IPS-18c (cell line): ENCODE data around the gene NCK2.

Experiments
- H3K4me3 ChIP-seq: 2 replicates; pipeline ENCODE4 v1.7.0; 2013; ENCODE audit warnings: low read depth, mild to moderate bottlenecking, low read length, moderate library complexity; ENCODE audit not compliant: insufficient read depth
- H3K9me3 ChIP-seq: one replicate; pipeline ENCODE4 v1.6.1; 2013; ENCODE audit warnings: mild to moderate bottlenecking, low read length, moderate library complexity; ENCODE audit not compliant: control insufficient read depth, insufficient read depth

NCK2 gene

DNA sequence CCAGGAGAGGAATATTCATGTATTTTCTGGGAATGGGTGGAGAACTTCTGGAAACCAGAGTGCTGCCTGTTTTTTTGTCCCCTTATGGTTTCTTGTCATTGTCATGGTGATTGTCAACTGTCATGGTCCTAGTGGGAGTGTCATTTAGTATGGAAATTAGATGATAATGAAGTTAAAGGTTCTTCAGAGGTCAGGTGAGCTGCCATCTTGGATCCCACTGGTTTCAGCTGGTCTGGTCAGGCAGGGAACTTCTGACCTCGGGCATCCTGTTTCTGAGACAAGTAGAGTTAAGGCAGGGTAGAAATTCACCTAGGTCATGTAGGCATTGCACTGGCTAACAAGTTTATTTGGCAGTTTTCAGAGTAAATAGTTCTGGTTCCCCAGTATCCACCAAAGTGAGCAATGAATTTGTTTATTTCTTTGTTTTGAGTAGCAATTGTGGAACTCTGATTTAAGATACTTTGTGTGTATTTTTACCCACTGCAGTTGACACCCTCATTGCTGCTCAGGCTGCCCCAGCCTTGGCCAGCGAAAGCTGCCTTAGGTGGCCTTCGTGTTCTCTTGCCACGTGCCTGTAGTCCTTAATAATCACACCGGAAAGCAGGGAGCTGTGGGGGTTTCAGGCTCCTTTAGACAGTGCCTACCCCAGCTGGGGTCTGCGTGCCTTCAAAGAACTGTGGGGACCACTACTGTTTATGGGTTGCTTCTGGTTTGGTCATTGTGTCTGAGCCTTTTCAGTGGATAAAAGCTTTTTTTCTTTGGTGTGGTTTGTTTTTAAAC lies 48.7 kb downstream of the NCK2 start:
- no peaks in the 10 kb centered on the region for H3K9me3 ChIP-seq
- no peak overlapping the region for H3K4me3 ChIP-seq

- Histone ChIP-seq H3K4me3 (no peak overlapping the region), H3K9me3 (no peaks in the 10 kb centered on the region)
Measured at GRCh38 chr2:105794926-105795574, 50.3 kb downstream of the NCK2 start.

DNA sequence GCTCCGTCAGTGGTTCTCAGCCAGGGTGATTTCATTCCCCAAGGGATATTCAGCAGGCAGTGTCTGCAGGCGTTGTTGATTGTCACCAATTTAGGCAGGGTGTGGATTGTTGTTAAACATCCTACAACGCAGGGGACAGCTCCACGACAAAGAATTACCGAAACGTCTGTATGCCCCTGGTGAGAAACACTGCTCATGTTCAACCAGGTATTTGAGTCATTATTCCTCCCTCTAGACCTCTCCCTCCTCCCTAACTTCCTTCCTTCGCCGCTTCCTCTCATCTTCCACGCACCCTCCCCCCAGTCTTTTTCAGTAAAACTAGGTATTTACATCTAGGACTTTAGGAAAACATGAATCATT lies 50.8 kb downstream of the NCK2 start:
- Histone ChIP-seq H3K4me3 (no peak overlapping the region), H3K9me3 (no peaks in the 10 kb centered on the region)

GRCh38 chr2:105796131-105796638 lies 51.5 kb downstream of the NCK2 start:
- Histone ChIP-seq H3K9me3 (no peaks in the 10 kb centered on the region), H3K4me3 (no peak overlapping the region)

DNA sequence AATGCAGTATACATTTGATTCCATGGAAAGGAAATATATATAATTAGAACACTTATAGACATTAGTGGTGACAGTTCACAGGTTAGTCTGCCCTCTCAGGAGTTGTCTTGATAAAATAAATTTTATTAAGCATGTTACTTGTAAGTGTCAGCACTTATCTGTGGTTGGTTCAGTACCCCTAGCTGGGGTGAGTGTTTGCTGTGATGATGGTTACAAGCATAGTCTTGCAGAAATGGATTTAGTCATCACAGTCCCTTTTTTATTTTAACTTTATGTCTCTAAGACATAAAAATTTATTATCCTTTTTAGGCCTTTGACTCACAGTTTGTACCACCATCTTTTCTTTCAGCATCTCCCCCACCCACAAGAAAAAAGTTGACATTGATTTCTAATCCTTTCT lies 52.1 kb downstream of the NCK2 start:
- Histone ChIP-seq H3K4me3 (no peak overlapping the region), H3K9me3 (no peaks in the 10 kb centered on the region)

DNA sequence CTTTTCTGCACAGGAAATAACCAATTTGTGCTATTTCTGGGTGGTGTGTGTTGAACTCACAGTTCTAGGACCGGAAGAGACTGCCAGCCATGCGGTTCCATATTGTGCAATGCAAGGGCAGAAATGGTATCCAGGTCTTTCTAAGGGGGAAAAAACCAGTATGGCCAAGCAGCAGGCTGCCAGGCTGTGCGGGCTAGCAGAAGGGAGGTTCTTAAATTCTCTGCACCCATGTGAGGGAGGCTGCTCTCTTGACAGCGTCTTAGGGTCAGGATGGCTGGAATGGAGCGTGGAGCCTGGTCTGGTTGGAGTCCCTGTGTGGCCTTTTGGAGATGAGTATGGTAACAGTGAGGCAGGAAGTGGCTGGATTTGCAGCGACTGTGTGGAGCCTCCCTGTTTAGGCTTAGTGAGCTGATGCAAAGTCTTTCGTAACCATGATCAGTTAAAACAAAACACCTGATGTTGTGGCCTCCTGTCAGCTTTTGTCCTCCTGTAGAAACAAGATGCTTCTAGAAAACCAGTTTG lies 52.6 kb downstream of the NCK2 start:
- no peaks in the 10 kb centered on the region for H3K9me3 ChIP-seq
- H3K4me3 ChIP-seq: no peak overlapping the region

GRCh38 chr2:105798595-105798994 lies 53.9 kb downstream of the NCK2 start:
- no peaks in the 10 kb centered on the region for H3K9me3 ChIP-seq
- no peak overlapping the region for H3K4me3 ChIP-seq

DNA sequence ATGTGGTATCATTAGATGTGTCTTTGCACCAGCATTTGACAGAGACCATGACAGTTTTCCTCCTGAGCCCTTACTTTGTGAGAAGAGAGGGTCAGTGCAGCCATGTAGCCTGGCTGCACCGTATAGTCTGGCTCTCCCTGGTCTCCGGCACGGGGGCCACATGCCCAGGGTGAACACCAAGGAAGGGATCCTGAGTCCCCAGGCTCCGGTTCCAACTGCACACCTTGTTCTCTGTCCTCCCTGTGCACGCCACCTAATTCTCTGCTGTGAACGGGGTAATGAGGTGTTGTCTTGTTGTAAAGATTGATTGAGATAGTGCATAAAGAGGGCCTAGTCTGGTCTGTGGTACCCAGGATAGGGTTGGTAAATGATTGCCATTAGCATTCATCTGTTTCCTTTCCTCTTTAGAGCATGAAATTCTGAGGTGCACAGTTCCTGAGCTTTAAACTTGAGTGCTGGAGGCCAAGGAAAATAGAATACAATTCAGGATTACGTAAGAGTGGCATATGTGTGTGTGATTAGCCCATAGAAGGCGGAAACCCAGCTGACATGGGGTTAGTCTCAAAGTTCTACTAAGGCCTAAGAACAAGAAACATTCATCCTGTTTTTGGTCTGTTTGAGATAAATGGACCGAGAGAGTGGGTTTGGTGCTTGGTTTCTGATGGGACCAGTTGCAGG lies 55.5 kb downstream of the NCK2 start:
- no peak overlapping the region for H3K4me3 ChIP-seq
- no peaks in the 10 kb centered on the region for H3K9me3 ChIP-seq

GRCh38 chr2:105800953-105801635 lies 56.4 kb downstream of the NCK2 start:
- Histone ChIP-seq H3K4me3 (no peak overlapping the region), H3K9me3 (no peaks in the 10 kb centered on the region)

GRCh38 chr2:105801961-105802360 lies 57.2 kb downstream of the NCK2 start:
- Histone ChIP-seq H3K4me3 (no peak overlapping the region), H3K9me3 (no peaks in the 10 kb centered on the region)

GRCh38 chr2:105802587-105802986 lies 57.9 kb downstream of the NCK2 start:
- H3K4me3 ChIP-seq: no peak overlapping the region

GRCh38 chr2:105803337-105803736 lies 58.6 kb downstream of the NCK2 start:
- Histone ChIP-seq H3K4me3 (no peak overlapping the region), H3K9me3 (no peaks in the 10 kb centered on the region)

More at GRCh38 chr2:105802587-105802986, 57.9 kb downstream of the NCK2 start:
- no peaks in the 10 kb centered on the region for H3K9me3 ChIP-seq

GRCh38 chr2:105803773-105804172 lies 59.1 kb downstream of the NCK2 start:
- H3K9me3 ChIP-seq: no peaks in the 10 kb centered on the region
- H3K4me3 ChIP-seq: no peak overlapping the region

DNA sequence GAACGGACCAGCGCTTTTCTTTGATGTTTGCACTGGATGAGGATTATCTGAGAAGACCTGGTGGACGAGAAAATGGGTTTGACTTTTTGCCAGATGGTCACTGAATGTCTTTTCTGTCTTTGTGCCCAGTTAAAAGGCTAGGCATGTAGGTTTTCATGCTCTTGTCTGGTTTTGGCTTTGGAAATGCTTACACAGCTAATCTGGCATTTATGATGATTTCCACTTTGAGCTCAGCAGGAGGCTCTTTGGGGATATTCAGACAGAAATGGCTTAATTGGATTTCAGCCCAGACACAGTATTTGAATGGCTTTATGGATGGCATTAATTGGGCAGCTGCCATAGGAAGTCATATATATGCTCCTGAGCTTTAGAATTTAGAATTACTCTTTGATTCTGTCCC lies 59.6 kb downstream of the NCK2 start:
- Histone ChIP-seq H3K9me3 (peaks cover under 1% of the 10 kb centered on the region), H3K4me3 (no peak overlapping the region)

DNA sequence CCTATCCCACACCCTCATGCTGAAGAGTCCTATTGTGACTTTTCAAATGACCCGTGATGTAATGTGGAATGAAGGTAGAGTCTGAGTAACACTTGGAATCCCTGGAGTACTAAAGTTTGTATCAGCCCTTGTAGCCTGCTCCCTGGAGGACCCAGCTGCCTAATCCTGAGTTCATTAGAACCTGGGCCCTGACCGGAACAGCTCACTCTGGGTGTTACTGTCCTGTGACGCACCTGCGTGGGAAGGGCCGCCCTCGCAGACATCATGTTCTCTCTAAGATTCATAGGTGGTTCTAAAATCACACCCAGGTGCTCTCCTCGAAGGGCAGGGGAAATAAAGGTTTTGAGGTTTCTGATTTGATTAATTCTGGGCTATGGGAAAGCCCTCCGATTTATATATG lies 62.3 kb downstream of the NCK2 start:
- H3K9me3 ChIP-seq: peaks cover 2% of the 10 kb centered on the region
- no peak overlapping the region for H3K4me3 ChIP-seq

DNA sequence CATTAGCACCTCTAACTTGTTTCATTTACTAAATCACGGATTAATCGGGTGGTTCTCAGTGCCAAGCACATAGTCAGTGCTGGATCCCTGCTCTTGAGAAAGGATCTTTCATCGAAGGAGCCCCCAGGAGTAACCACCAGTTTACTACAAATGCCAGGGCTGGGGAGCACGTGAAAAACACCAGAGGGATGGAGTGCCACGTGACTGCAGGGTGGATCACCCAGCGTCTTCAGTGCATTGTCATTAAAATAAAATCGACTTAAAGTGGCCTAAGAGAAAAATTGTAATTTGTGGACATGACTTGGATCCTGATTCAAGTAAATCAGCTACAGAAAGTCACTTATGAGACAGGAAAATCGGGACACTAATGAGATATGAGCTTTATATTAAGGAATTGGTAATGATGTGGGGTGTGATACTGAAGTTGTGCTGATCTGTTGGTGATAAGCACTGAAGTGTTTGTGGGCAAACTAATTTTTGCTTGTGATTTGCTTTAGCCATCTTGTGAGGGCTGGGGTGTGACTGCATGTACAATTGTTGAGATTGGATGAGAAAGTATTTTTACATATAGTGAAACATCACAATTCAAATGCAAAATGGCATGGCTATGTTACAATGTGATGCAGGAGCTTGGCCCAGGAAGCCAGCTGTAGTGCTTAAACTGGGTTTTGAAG lies 63.8 kb downstream of the NCK2 start:
- Histone ChIP-seq H3K4me3 (no peak overlapping the region), H3K9me3 (peaks cover 2% of the 10 kb centered on the region)

- H3K9me3 ChIP-seq: peaks cover 2% of the 10 kb centered on the region
- no peak overlapping the region for H3K4me3 ChIP-seq
Measured at GRCh38 chr2:105809097-105809473, 64.4 kb downstream of the NCK2 start.
